GM21723 (cell line): Measurements from ENCODE around the gene PPP6R2.
"Not testable (repeated sequence)": the region's sequence is repeated elsewhere in the genome, so short reads cannot be mapped to it uniquely, and the experiment has no call there.

Experiments
- ATAC-seq: cut with Tn5 transposase; IDR thresholded peaks from one replicate; pipeline ENCODE4 v1.9.1; 2021; ENCODE audit warnings: mild to moderate bottlenecking, moderate library complexity; ENCODE audit not compliant: unreplicated experiment

Gene PPP6R2

GRCh38 chr22:50338860-50339462, 4.2 kb upstream of the PPP6R2 start:
- no peak for ATAC-seq

- no peak for ATAC-seq
Observed at GRCh38 chr22:50339945-50340879, 2.9 kb upstream of the PPP6R2 start.

GRCh38 chr22:50341977-50342650, 1.0 kb upstream of the PPP6R2 start:
- ATAC-seq: peak; percentile 64

GRCh38 chr22:50343541-50343935, 411 bp downstream of the PPP6R2 start:
- ATAC-seq: no peak

DNA sequence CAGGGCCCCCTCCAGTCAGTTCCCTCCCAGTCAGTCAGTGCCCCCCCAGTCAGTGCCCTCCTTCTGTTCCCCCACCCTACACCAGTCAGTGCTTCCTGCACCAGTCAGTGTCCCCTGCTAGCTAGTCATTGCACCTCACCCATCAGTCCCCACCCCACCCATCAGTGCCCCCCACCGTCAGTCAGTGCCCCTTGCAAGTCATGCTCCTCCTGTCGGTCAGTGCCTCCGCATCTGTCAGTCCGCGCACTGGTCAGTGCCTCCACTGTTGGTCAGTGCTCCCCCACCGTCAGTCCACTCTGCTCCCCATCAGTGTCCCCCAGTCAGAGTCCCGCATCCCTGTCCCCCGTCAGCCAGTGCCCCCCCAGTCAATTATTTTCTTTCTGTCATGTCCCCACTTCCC, 3.3 kb downstream of the PPP6R2 start:
- no peak for ATAC-seq

GRCh38 chr22:50347157-50347556, 4.0 kb downstream of the PPP6R2 start:
- ATAC-seq: no peak

GRCh38 chr22:50348058-50348457, 4.9 kb downstream of the PPP6R2 start:
- ATAC-seq: no peak

GRCh38 chr22:50356186-50356585, 13.1 kb downstream of the PPP6R2 start:
- ATAC-seq: no peak

GRCh38 chr22:50357222-50357621, 14.1 kb downstream of the PPP6R2 start:
- no peak for ATAC-seq

DNA sequence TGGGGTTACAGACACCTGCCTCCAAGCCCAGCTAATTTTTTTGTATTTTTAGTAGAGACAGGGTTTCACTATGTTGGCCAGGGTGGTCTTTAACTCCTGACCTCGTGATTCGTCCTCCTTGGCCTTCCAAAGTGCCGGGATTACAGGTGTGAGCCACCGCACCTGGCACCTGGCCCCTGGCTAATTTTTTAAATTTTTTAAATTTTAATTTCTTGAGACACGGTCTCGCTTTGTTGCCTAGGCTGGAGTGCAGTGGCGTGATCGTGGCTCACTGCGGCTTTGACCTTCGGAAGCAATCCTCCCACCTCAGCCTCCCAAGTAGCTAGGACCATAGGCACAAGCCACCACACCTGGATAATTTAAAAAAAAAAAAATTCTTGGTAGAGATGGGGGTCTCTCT, 14.6 kb downstream of the PPP6R2 start:
- no peak for ATAC-seq

DNA sequence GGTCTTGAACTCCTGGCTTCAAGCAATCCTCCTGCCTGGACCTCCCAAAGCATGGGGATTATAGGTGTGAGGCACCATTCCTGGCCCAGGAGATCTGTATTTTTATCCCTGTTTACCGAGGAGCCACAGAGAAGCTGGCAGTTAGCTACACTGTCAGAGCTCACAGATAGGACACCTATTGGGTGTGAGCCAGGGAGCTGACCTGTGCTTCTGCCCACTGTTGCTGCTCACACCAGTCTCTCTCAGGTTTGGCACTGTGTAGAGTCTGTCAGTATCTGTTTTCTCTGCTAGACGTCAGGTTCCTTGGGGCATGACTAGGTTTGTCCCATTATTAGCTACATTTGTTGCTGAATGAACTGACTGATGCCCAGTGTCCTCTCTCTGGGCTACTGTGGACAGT, 17.5 kb downstream of the PPP6R2 start:
- ATAC-seq: no peak

GRCh38 chr22:50361222-50361621, 18.1 kb downstream of the PPP6R2 start:
- no peak for ATAC-seq

DNA sequence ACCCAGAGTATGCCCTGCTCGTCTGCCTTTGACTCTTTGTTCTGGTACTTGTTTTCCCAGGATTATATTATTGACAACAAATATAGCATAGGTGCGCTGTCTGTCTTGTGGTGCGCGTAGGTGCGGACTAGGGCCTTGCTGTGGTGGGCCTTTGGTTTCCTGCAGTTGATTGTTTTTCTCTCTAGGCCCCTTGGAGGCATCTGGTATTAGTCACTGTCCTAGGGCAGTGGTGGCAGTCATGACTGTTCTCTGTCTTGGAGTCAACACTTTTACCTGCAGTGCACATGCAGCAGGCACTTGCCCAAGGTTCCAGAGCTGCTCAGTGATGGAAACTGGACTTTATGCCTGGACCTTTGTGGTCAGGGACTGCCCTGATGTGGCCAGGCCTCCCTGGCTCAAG, 18.6 kb downstream of the PPP6R2 start:
- ATAC-seq: no peak

DNA sequence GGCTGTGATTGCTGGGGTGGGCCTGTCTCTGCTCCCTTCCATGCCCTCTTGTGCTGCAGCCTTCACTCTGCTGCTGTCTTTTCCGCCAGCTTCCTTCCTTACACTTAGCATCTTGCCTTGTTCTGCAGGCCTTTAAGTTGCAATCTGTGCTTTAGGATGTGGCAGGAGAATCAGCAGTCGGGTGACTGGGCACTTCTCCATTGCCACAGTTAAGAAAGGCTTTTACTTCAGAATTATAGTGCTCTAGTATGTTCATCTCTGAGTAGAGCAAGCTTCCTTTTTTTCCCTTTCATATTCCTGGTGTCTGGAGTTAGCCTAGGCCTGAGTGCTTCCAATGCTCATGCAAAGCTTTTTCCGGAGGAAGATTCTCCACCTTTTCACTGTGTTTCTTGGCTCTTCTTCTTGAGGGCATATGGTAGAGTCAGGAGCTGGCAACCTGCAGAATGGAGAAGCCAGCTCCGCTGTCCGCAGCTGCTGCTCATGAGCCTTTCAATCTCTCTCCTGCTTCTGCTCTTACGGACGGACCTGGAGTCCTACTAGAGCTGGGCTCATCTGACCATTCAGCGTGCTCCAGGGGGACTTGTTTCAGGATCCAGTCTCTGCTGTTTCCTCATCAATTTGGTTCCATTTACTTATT, 20.2 kb downstream of the PPP6R2 start:
- ATAC-seq: no peak

- not testable (repeated sequence) for ATAC-seq
Observed at GRCh38 chr22:50363803-50364194, 20.7 kb downstream of the PPP6R2 start.

GRCh38 chr22:50367778-50368500, 24.8 kb downstream of the PPP6R2 start:
- ATAC-seq: no peak

DNA sequence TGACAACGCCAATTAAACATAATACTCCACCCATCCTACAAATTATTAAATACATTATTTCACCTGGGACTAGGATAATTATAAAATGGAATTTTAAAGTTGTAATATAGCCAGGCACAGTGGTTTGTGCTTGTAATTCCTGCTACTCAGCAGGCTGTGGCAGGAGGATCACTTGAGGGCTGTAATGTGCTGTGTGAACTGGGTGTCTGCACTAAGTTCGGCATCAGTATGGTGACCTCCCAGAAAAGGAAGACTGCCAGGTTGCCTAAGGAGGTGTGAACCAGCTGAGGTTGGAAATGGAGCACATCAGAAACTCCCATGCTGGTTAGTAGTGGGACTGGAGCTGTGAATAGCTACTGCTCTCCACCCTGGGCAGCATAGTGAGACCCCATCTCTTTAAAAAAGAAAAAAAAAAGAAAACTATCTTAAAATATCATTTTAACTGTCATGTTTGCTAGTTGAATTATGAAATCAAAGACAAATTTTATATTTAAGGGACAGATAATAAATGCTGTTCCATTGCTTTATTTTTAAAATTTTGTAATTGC, 28.0 kb downstream of the PPP6R2 start:
- no peak for ATAC-seq

- ATAC-seq: no peak
Observed at GRCh38 chr22:50376085-50376651, 33.0 kb downstream of the PPP6R2 start.

DNA sequence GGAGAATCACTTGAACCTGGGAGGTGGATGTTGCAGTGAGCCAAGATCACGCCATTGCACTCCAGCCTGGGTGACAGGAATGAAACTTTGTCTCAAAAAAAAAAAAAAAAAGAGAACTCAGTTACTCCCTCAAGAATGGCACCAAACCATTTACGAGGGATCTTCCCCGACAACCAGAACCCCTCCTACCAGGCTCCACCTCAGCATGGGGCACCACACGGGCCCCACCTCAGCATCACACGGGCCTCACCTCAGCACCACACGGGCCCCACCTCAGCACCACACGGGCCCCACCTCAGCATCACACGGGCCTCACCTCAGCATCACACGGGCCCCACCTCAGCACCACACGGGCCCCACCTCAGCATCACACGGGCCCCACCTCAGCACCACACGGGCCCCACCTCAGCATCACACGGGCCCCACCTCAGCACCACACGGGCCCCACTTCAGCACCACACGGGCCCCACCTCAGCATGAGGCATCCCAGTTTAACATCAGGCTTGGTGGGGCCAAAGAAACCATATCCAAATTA, 38.0 kb downstream of the PPP6R2 start:
- ATAC-seq: not testable (repeated sequence)
